K562 (cell line): ENCODE measurements around the gene SMARCD2.

ENCODE experiments used
- JUNB ChIP-seq: fragments of 450-650 bp; formaldehyde crosslinking; conservative IDR thresholded peaks from 2 replicates; pipeline ENCODE4 v1.4.0; 2020; ENCODE audit warnings: mild to moderate bottlenecking
- MAFK ChIP-seq: IDR thresholded peaks from 2 replicates; pipeline ENCODE4 v1.6.1; 2011; ENCODE audit warnings: low read length, improper control_type of control experiment
- PHF21A ChIP-seq: fragments of 450-650 bp; IDR thresholded peaks from 2 replicates; pipeline ENCODE4 v1.6.1; 2017; ENCODE audit warnings: low read depth, borderline replicate concordance
- RAD21 ChIP-seq, 2 experiments: fragments of 250-450 bp in 1 of 2; fragments of 450-650 bp in 1 of 2; sonication (Bioruptor Pico) in 1 of 2; formaldehyde crosslinking in 1 of 2; IDR thresholded peaks in 1 of 2; conservative IDR thresholded peaks in 1 of 2; 2 replicates each; pipeline versions ENCODE4 v1.4.0 to v1.8.0; 2020 to 2022; ENCODE audit warnings: mild to moderate bottlenecking in 2 of 2, moderate library complexity in 1 of 2
- SPI1 ChIP-seq: IDR thresholded peaks from 2 replicates; pipeline ENCODE4 v1.6.1; 2011; ENCODE audit warnings: low read depth, low read length, control low read depth, borderline replicate concordance
- TEAD1 ChIP-seq, 2 experiments: fragments of 450-650 bp in 1 of 2; sonication (generic) in 1 of 2; formaldehyde crosslinking; IDR thresholded peaks; 2 replicates each; pipeline versions ENCODE4 v1.4.0 to v1.8.0; 2020 to 2022; ENCODE audit warnings: mild to moderate bottlenecking in 2 of 2, missing genetic modification reagents in 1 of 2
- TRIM24 ChIP-seq, 2 experiments: fragments of 450-650 bp; IDR thresholded peaks; 2 replicates each; pipeline ENCODE4 v1.6.1; 2016
- ZZZ3 ChIP-seq: fragments of 450-650 bp; IDR thresholded peaks from 2 replicates; pipeline ENCODE4 v1.6.1; 2016; ENCODE audit warnings: antibody characterized with exemption, mild to moderate bottlenecking, moderate library complexity
- TF ChIP-seq, protein P1 (sequence below): sonication (generic); formaldehyde crosslinking; IDR thresholded peaks from 2 replicates; pipeline ENCODE4 v1.9.0; 2022; ENCODE audit warnings: mild to moderate bottlenecking, missing genetic modification reagents

DNA sequence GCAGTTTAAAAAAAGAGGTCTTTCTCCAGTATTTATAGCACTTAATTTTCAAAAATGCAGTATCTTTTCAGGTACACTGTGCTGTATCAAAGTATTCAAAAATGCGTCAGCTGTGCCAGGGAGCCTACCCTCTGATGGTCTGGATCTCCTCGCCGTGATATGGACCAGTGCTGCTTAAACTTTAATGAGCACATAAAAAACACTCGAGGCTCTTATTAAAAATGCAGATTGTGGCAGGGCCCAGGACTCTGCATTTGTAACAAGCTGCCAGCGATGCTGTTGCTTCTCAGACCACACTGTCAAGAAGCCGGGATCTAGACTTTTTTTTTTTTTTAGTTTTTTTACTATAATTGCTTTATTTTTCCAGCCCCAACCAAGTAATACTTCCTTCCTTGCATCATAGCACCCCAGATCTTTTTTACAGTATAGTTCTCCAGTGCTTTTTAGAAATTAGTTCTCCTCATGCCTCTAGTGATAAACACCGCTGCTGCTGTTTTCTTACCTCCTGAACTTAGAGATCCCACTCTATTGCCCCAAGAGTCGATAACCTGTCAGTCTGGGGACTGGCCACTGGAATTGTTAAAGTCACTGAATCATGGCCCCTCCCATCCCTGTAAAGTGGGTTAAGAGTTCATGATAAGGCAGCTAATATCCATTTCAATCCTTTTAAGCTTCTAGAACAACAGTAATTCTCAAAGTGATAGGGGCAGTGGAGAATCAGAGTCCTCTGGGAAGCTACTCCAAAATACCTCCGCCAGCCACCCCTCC lies 1.6 kb upstream of the SMARCD2 start:
- TF ChIP-seq ZZZ3 (no peak), MAFK (no peak), PHF21A (no peak), RAD21 (CRISPR knock-in tag; conservative IDR thresholded peaks at IDR 0.05 in 1 of 2, IDR thresholded peaks at IDR 0.05 in 1 of 2) (no peak), SPI1 (no peak), JUNB (CRISPR knock-in tag) (no peak), TRIM24 (IDR thresholded peaks at IDR 0.05) (no peak; a peak in 1 of 4 replicates), TEAD1 (CRISPR knock-in tag; IDR thresholded peaks at IDR 0.05) (no peak)
- TF ChIP-seq, protein P1, sequence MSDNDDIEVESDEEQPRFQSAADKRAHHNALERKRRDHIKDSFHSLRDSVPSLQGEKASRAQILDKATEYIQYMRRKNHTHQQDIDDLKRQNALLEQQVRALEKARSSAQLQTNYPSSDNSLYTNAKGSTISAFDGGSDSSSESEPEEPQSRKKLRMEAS (CRISPR knock-in tag): no peak
